A172 (cell line): Measurements from ENCODE around the gene YAP1. TPM values are rescaled to one million over a fixed set of nuclear protein-coding genes. Genes with fewer than 3 reads are reported as not detected.

Experiments used
- DNase-seq: peaks from one replicate; pipeline ENCODE4 v3.0.0-alpha.2; 2015; ENCODE audit warnings: low spot score
- total RNA-seq: library from RNA; depleted of rRNA; stranded (reverse); fragments of >200 nt; shearing (Covaris generic); gene quantifications from 2 replicates; pipeline ENCODE4 v1.2.3, GENCODE V29; 2014; rRNA removed

The YAP1 gene
- total RNA-seq, result 33.2 and 44.5 TPM in 2 replicates

DNA sequence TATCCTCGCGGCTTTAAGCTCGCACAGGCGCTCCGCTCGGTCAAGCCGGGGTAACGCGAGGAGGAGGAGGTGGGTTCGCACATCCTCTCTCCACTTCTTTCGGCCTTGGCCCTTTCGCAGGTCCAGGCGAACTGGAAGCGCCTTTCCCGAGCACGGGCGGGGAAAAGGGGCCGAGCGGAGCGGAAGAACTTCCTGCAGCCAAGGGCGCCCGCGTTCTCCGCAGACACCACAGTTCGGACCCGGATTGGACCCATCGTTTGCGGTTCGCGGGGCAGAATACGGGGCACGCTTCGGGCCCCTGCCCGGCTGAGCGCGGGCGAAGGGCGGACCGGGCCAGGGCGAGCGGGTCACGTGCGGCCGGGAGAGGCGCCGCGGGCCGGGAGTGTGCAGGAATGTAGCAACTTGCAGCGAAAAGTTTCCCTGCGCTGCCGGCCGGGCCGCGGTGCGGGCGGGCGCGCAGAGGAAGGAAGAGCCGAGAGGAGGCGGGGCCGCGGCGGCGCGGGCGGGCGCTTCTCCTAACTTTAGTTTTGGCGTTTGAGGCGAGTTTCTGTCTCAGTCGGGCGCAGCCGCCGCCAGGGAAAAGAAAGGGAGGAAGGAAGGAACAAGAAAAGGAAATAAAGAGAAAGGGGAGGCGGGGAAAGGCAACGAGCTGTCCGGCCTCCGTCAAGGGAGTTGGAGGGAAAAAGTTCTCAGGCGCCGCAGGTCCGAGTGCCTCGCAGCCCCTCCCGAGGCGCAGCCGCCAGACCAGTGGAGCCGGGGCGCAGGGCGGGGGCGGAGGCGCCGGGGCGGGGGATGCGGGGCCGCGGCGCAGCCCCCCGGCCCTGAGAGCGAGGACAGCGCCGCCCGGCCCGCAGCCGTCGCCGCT, at the start of gene YAP1:
TSS of gene YAP1 (plus strand) at position 552 of the 865 bp plus-strand sequence. CDS start 402 bp downstream, outside the sequence.
- peak; percentile 62 for DNase-seq

DNA sequence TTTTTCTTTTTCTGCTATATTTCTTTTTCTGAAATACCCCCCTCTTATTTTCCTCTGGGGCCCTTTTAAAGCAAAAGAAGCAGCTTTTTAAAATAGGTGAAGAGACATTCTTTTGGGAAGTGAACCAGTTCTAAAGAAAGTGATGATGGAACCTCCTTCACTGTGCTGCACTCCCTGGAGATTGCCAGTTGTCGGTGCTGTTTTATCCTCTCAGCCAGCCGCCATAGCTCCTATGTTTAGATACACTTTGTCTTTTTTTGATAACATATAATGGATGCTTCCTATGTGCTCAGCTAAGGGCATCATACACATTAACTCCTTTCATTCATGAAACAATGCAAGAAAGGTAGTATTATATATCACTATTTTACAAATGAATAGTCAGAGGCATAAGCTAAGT, 49.0 kb upstream of the YAP1 start:
- no peak for DNase-seq

DNA sequence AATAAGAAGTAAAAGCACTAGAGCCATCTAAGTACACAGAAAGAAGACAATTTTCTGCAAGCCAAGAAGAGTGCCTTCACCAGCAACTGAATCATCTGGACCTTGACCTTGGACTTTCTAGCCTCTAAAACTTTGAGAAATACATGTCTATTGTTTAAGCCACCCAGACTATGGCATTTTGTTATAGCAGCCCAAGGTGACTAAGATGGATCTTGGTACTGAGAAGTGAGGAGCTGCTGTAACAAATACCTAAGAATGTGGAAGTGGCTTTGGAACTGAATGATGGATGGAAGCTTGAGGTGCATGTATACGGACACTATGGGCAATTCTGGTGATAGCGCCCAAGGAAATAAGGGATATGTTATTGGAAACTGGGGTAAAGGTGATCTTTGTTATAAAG, 48.1 kb upstream of the YAP1 start:
- DNase-seq, result no peak

DNA sequence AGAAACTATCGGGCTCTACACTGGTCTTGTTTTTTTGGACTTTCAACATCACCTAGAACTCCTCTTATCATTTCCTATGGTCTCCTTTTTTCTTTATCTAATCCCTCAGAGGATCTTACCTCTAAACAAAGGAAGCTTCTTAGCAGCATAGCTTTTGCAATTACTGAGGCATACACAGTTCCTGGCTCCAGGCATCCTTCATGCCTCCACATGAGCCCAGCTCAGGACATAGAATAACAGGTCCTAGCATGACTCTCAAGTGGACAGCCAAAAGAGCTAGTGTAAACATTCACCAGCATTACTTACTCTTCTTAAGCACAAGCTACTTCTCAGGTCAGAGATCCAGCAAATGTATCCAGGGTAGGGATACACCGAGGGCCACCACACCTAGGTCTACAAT, 45.9 kb upstream of the YAP1 start:
- no peak for DNase-seq

DNA sequence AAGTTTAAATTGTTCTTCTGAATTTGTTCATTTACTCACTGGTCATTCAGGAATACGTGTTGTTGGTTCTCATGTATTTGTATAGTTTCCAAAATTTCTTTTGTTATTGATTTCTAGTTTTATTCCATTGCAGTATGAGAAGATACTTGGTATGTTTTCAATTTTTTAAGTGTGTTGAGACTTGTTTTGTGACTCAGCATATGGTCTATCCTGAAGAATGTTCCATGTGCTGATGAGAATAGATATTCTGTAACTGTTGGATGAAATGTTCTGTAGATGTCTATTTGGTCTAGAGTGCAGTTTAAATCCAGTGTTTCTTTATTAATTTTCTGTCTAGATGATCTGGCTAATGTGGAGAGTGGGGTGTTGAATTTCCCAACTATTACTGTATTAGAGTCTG, 39.5 kb upstream of the YAP1 start:
- no peak for DNase-seq

DNA sequence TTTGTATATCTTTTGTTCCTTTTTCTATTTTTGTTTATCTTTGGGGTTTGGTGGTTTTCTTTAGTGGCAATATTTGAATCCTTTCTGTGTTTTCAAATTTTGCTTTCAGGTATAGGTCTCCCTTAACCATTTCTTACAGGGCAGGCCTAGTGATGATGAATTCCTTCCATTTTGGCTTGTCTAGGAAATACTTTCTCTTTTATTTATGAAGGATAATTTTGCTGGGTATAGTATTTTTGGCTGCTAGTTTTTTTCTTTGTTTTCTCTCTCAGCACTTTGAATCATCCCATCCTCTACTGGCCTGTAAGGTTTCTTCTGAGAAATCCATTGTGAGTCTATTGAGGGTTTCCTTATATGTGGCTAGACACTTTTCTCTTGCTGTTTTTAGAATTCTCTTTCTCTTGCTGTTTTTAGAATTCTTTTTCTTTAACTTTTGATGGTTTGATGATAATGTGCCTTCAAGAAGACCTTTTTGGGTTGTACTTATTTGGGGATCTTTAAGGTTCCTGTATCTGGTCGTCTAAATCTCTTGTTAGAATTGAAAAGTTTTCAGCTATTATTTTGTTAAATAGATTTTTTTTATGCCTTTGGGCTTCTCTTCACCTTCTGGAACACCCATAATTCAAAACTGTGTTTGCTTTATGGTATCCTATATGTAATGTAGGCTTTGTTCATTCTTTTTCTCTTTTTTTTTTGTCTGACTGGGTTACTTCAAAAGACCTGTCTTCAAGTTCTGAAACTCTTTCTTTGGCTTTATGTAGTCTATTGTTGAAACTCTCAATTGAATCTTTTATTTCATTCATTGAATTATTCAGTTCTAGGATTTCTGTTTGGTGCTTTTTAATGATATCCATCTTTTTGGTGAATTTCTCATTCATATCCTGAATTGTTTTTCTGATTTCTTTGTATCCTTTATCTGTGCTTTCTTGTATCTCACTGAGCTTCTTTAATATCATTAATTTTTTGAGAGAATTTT, 38.5 kb upstream of the YAP1 start:
- no peak for DNase-seq

DNA sequence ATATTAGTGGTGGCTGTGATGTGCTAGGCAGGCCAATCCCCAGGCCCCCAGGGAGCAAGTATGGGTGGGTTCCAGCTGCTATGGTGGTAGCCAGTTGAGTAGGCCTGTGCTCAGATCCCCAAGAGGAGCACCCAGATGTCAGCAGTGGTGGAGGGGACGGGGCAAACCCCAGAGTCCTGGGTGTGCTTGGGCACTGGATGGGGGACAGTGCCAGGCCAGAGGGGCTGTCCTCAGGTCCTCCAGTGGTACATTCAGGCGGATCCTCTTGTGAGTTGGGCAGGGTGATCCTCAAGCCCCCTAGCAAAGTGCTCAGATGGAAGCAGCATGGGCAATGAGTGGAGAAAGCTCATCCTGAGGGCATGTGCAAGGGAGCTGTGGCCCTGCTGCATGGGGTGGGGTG, 37.0 kb upstream of the YAP1 start:
- DNase-seq, result no peak

DNA sequence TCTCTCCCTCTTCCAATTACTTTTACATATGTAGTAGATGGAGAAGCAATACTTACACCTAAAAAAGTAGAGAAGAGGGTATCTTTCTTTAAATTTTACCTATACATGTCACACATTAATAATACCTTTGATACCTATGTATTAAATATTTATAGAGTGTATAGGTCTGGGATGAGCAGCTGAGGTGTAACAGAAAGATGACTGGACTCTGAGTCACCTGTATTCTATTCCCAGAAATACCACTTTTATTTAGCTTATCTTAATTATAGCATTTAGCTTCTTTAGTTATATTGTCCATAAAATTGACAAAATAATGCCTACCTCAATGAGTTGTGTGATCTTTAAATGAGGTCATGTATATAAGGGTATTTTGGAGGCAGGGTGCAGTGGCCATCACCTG, 30.6 kb upstream of the YAP1 start:
- DNase-seq, result no peak

DNA sequence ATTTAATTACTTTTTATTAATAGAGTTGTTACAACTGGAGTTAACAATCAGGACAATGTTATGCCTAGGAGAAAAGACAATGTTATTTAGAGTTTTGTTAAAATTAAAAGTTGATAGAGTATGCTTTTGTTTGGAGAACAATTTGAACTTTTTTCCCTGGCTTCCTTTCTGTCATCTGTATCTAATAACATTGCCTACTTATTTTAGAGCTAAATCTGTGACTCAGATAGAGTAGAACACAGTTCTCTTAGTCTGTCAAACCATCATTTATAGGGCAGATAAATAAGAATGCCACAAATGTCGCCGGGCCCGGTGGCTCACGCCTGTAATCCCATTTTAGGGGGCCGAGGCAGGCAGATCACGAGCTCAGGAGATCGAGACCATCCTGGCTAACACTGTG, 28.9 kb upstream of the YAP1 start:
- DNase-seq, result no peak

DNA sequence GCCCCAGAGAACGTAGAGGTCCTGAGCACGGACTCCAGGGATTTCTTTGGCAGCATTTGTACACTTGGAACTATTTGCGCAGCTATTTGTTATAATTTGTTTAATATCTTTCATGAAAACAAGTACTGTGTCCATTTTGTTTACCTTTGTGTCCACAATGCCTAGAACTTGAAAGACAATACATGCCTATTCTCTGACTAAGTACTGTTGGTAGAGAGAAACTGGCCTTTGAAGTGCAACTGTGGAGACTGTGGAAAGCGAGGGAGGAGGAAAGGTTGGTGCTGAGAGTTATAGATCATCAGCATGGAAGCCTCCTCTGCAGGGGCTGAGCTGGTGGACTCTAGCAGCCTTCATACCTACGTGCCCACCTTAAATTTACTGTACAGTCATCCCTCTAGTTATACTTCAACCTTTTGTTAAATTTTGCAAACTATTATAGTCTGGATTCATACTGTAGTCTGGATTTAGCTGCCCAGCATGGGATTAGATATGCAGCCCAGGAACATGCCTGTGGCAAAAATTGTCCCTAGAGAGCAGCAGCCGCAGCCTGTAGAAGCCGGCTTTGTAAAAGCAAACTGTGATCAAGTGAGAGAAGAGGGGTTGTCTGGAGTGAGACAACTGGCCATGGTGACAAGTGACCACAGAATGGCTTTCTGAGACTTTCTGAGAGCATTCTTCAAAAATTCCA, 24.2 kb upstream of the YAP1 start:
- DNase-seq, result no peak

DNA sequence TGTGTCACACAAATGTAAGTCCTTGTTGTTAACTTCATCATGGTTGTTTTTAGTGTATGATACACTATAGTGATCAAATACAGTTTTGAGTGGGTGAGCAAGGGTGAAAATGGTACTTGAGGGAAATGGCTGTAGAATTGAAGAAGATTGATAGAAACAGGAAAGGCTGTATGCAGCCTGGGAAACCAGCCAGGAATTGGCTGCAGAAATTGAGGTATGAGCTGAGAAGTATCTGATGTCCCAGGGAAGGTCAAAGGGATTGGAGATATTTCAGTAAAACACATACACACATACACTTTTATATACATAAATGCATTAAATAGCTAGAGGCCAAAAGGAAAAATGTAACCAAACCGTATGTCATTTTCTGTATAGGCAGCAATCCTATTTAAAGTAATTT, 13.1 kb upstream of the YAP1 start:
- DNase-seq, result no peak

DNA sequence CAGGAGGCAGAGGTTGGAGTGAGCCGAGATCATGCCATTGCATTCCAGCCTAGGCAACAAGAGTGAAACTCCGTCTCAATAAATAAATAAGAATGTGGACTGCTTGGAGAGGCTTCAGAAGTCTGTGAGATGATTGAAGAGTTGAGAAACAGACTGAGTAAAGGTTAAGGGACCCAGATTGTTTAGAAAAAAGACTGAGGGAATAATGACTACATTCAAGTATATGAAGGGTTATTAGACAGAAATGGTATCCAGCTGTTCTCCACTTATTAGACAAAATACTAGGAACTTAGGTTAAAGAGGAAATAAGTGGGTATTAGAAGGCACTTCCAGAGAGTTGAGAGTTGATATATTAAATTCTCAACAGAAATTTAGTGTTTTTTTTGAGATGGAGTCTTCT, 10.5 kb upstream of the YAP1 start:
- no peak for DNase-seq

DNA sequence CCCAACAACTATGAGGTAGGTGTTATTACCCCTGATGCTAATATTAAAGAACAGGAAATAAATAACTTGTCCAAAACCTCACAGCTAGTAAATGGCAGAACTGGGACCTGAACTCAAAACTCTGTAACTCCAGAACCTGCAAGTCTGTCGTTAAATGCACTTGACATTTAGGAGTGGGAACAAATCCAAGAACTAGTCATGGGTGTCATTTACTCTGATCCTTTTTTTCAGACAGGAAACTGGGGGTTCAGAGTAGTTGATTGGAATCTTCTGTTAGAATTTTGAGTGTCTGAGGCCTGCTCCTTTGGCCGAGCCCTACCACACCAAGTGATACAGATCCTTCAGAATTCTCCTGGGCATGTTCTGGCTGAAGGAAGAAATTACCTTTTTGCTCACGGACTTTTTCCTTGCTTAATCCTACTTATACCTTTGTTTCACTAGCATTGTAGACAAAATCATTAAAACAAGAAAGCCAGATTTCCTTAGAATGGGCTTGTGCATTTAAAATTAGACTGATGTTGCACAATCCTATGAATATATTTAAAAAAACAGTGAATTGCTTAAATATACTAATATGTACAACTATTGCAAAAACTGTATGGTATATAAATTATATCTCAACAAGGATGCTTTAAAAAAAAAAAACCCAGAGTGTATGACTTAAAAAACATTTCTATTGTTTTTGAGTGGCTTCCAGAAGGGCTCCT, 1.4 kb upstream of the YAP1 start:
- DNase-seq, result no peak

DNA sequence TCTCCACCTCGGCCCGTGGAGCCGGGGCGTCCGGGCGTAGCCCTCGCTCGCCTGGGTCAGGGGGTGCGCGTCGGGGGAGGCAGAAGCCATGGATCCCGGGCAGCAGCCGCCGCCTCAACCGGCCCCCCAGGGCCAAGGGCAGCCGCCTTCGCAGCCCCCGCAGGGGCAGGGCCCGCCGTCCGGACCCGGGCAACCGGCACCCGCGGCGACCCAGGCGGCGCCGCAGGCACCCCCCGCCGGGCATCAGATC, 439 bp downstream of the YAP1 start:
- no peak for DNase-seq

DNA sequence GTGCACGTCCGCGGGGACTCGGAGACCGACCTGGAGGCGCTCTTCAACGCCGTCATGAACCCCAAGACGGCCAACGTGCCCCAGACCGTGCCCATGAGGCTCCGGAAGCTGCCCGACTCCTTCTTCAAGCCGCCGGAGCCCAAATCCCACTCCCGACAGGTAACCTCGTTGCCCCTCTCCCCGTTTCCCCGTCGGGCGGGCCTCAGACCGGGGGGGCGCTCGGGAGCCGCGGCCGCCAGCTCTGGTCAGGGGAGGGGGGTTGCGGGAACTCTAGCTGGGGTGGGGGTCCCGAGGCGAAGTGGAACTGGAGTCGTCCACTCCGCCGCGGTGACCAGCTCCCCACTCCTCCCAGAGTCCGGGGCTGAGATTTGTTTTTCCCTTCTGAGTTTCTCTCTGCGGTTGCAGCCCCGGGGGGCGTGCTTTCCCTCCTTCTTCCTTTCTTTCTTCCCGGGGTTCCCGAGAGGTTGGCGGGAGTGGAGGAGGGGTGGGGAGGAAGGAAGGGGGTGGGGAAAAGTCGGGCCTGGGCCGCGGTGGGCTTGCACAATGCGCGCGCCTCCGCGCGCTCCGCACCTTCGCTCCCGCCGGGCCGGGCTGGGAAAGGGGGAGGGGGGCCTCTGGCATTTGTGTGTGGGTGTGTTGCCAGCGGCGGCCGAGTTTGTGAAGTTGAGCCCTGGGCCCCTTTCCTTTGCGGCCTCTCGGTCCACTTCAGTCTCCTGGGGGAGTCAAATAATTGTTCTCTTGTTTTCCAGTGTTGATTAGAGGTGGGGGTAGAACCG, 952 bp downstream of the YAP1 start:
- DNase-seq, result peak; percentile 27

DNA sequence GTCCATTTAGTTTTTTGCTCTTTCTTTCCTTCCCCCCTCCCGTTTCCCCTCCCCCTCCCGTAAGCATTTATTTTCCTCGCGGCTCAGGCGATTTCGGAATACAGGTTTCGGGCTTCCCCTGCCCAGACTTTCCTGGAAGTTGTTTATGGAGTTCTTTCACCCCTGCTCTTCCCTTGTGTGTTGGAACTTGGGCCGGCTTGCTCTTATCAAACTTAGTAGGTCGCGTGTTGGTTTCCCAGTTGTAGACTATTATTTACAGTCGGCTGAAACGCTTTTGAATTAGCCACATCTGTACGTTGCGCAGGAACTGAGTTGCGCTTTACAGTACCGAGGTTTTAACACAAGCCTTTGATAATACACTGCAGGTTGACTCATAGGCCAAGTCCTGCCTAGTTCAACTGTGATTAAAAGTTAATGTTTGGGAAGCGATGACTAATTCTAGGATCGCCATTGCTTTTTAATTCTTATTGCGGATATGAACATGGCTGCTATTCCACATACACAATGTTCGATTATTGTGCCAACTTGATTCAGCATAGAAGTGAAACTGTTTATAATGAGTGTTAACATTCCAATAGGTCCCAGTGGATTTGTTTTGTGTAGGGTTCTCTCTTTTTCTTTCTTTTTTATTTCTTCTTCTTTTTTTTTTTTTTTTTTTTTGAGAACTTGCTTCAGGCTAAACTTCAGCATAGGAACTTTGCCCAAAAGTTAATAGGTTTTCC, 1.7 kb downstream of the YAP1 start:
- DNase-seq, result peak; percentile 69

DNA sequence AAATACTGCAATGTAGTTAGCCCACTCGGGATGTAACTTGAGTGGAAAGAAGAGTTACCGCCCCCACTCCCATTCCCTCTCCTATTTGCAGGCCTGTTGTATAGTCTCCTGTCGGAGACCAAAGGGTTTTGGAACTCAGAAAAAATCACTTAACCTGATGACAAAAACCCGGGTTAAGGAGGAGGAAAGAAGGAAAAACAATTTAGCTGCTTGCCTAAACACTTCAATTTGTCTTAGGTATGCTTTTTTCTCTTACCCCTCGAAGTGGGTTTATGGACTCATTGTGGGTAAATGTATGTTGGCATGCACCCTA, 2.2 kb downstream of the YAP1 start:
- DNase-seq, result no peak

DNA sequence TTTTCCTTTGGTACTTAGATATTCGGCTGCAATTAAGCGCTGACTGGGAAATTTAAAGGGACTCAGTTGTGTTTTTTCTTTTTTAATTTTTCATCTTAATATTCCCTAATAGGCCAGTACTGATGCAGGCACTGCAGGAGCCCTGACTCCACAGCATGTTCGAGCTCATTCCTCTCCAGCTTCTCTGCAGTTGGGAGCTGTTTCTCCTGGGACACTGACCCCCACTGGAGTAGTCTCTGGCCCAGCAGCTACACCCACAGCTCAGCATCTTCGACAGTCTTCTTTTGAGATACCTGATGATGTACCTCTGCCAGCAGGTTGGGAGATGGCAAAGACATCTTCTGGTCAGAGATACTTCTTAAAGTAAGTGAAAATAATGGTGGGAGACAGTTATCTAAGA, 3.8 kb downstream of the YAP1 start:
- DNase-seq, result no peak

DNA sequence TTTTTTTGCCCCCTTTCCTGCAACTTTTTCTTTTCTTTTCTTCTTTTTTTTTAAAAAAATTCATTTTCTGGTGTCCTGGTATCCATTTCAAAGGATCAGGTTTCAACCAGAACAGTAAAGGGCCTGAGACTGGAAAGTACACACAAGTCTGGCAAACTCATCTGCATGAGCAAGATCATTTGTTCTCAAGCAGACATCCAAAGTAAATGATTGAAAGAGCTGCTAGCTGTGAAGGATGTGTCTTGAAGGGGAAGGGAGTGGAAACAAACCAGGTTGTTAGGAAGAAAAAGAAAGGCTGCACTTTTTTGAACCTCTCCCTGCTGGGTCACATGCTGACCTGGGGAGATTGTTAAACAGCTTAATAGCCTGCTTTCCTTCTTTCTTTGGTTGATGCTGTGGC, 5.3 kb downstream of the YAP1 start:
- DNase-seq, result no peak

DNA sequence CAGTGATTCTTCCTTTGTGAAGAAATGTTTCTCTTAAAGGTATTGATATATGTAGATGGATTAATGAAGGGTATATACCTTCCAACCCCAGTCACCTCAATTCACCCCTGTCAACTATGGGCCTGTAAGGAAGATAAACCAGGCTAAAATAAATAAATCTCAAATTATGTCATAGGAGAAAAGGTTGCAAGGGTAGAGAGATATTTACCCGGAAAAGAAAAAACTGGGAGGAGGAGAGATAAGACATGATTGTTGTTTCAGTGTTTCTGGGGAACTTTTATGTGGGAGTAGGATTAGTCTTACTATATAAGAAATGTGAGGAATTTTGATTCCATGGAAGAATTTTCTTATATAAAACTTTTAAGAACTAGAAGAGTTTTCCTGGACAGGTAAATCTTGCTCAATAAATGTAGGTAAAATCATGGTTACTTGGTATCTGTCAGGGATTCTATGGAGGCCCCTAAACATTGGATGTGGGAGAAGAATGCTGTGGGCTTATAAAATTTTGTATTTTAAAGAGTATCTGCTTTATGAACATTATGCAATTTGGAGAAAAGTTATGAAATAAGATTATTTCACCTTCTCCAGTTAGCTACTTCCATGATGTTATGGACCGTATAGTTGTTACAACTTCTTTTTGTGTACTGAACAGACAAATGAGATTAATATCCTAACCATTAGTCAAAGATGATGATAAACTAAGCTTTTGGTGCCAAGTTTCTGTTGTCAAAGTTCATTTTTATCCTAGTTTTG, 6.4 kb downstream of the YAP1 start:
- DNase-seq, result no peak
